HEK293T (cell line): ENCODE results near the gene STX5.

ENCODE experiments used
- CTCF ChIA-PET: fragments of 350-600 bp; formaldehyde crosslinking; extraction: SDS; loops from one replicate; lab custom pipeline; 2021; ENCODE audit warnings: antibody characterized with exemption, inconsistent platforms; lab: Yijun Ruan, JAX
- POLR2A ChIA-PET: fragments of 350-600 bp; formaldehyde crosslinking; extraction: SDS; loops from one replicate; lab custom pipeline; 2020; ENCODE audit warnings: antibody characterized with exemption, inconsistent platforms; lab: Yijun Ruan, JAX
- DNase-seq: peaks from one replicate; pipeline ENCODE4 v3.0.0; 2012; ENCODE audit warnings: mixed read lengths; ENCODE audit errors: extremely low spot score
- ARNT ChIP-seq: fragments of 450-650 bp; IDR thresholded peaks from 2 replicates; pipeline ENCODE4 v1.6.1; 2017; ENCODE audit warnings: mild to moderate bottlenecking
- BHLHE40 ChIP-seq: fragments of 450-650 bp; IDR thresholded peaks from 2 replicates; pipeline ENCODE4 v1.6.1; 2016; ENCODE audit warnings: mild to moderate bottlenecking, moderate library complexity, borderline replicate concordance
- CTBP1 ChIP-seq: fragments of 450-650 bp; IDR thresholded peaks from 2 replicates; pipeline ENCODE4 v1.6.1; 2016; ENCODE audit warnings: borderline replicate concordance
- ELF4 ChIP-seq: fragments of 450-650 bp; IDR thresholded peaks from 2 replicates; pipeline ENCODE4 v1.6.1; 2017; ENCODE audit warnings: antibody characterized with exemption
- FOXA1 ChIP-seq: fragments of 450-650 bp; IDR thresholded peaks from 2 replicates; pipeline ENCODE4 v1.6.1; 2016; ENCODE audit warnings: mild to moderate bottlenecking
- FOXK2 ChIP-seq: fragments of 450-650 bp; IDR thresholded peaks from 2 replicates; pipeline ENCODE4 v1.6.1; 2016; ENCODE audit warnings: mild to moderate bottlenecking
- FOXM1 ChIP-seq: fragments of 450-650 bp; IDR thresholded peaks from 2 replicates; pipeline ENCODE4 v1.6.1; 2017; ENCODE audit warnings: mild to moderate bottlenecking, borderline replicate concordance
- HDGF ChIP-seq: fragments of 450-650 bp; IDR thresholded peaks from 2 replicates; pipeline ENCODE4 v1.6.1; 2017; ENCODE audit warnings: antibody characterized with exemption, borderline replicate concordance
- L3MBTL2 ChIP-seq: fragments of 450-650 bp; conservative IDR thresholded peaks from 2 replicates; pipeline ENCODE4 v1.6.1; 2016; ENCODE audit warnings: mild to moderate bottlenecking
- LEF1 ChIP-seq: fragments of 450-650 bp; IDR thresholded peaks from 2 replicates; pipeline ENCODE4 v1.6.1; 2017; ENCODE audit warnings: mild to moderate bottlenecking, borderline replicate concordance
- NFRKB ChIP-seq: fragments of 450-650 bp; IDR thresholded peaks from 2 replicates; pipeline ENCODE4 v1.6.1; 2016; ENCODE audit warnings: mild to moderate bottlenecking, moderate library complexity
- SP1 ChIP-seq: fragments of 450-650 bp; IDR thresholded peaks from 2 replicates; pipeline ENCODE4 v1.6.1; 2017
- SUZ12 ChIP-seq: fragments of 450-650 bp; IDR thresholded peaks from 2 replicates; pipeline ENCODE4 v1.6.1; 2016; ENCODE audit warnings: mild to moderate bottlenecking
- TARDBP ChIP-seq: fragments of 450-650 bp; IDR thresholded peaks from 2 replicates; pipeline ENCODE4 v1.6.1; 2016
- ZNF384 ChIP-seq: fragments of 450-650 bp; IDR thresholded peaks from 2 replicates; pipeline ENCODE4 v1.6.1; 2016
- TF ChIP-seq, protein P1 (sequence below): fragments of 450-650 bp; IDR thresholded peaks from 2 replicates; pipeline ENCODE4 v1.6.1; 2016

The STX5 gene, protein sequence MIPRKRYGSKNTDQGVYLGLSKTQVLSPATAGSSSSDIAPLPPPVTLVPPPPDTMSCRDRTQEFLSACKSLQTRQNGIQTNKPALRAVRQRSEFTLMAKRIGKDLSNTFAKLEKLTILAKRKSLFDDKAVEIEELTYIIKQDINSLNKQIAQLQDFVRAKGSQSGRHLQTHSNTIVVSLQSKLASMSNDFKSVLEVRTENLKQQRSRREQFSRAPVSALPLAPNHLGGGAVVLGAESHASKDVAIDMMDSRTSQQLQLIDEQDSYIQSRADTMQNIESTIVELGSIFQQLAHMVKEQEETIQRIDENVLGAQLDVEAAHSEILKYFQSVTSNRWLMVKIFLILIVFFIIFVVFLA

DNA sequence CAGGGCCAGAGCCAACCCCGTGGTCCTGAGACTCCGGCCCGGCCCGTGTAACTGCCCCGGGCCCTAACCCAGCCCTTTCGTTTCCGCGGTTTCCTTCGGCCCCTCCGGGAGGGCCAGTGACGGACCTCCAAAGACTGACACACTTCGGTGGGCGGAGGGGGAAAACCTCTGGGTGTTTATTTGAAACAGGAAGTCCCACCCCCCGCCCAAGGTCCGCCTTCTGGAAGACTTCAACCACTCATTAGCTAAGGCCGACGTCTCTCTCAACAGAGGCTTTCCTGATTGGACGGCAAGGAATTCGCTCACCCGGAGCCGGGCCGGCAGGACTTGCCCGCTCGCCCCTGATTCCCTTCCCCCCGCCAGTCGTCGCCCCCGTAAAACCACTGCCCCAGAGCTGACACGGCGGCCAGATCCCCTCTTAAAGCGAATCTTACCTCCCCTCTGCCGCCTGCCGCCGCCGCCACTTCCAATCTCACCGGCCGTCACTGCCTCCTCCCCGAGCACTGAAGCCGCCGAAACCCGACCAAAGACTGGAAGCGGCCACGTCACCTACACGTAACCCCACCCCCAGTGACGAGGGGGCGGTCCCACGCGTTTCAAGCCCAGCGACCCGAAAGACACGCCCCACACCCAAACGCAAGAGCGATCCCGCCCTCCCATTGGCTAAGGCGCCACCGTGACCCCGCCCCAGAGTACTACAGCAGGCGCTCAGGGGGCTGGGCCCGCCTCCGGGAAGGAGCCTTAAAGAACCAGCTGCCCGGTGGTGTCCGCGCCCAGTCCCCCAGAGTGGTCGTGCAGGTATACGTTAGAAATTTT lies at the start of gene STX5:
Gene STX5 (minus strand): TSS at position 532 of the 816 bp plus-strand sequence. CDS start 808 bp downstream, outside the sequence.
- ChIA-PET CTCF (interaction anchor here (0.6 to 1.7 kb wide), 4 partner anchors 29 to 151 kb away, joined by 3 to 7 read pairs (median 4); no protein-coding TSS in a partner anchor), POLR2A (interaction anchor here (0.5 to 2.4 kb wide), 22 partner anchors 9 to 160 kb away, joined by 3 to 61 read pairs (median 4); partner anchors contain the start of genes HNRNPUL2, LBHD1, NXF1 and POLR2G)

DNA sequence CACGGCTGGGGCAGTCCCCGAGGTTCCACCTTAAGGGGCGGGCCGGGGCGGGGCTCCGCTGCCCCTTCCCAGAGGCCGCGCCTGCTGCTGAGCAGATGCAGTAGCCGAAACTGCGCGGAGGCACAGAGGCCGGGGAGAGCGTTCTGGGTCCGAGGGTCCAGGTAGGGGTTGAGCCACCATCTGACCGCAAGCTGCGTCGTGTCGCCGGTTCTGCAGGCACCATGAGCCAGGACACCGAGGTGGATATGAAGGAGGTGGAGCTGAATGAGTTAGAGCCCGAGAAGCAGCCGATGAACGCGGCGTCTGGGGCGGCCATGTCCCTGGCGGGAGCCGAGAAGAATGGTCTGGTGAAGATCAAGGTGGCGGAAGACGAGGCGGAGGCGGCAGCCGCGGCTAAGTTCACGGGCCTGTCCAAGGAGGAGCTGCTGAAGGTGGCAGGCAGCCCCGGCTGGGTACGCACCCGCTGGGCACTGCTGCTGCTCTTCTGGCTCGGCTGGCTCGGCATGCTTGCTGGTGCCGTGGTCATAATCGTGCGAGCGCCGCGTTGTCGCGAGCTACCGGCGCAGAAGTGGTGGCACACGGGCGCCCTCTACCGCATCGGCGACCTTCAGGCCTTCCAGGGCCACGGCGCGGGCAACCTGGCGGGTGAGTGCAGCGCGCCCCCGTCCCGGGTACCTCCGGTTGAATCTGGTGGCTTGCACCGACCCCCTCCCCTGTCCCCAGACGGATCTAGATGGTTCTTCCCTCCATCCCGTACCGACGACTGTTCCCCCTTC lies 49.1 kb upstream of the STX5 start, which contains the start of gene SLC3A2:
Gene SLC3A2 (plus strand): TSS at position 94 of the 776 bp plus-strand sequence. CDS start 128 bp downstream, at position 222.
- POLR2A ChIA-PET: interaction anchor here (0.6 to 8.1 kb wide), 31 partner anchors 9 to 307 kb away, joined by 3 to 110 read pairs (median 4); partner anchors contain the start of genes EEF1G, HNRNPUL2, MTA2 and NXF1
- CTCF ChIA-PET: interaction anchor here (0.6 to 1.3 kb wide), 6 partner anchors 17 to 127 kb away, joined by 3 to 6 read pairs (median 4); partner anchors contain the start of gene ZBTB3
- TF ChIP-seq ELF4 (peak; percentile 57; the same call in 1 of the 2 replicates), HDGF (no peak), L3MBTL2 (peak; percentile 64)
- peak; percentile 82 for DNase-seq

More for the DNA sequence above, at the start of gene STX5:
- TF ChIP-seq NFRKB (no peak), FOXK2 (peak; percentile 60; the same call in 1 of the 2 replicates), ELF4 (peak; percentile 73), FOXM1 (no peak; the same call in 1 of the 2 replicates)
- TF ChIP-seq, protein P1, sequence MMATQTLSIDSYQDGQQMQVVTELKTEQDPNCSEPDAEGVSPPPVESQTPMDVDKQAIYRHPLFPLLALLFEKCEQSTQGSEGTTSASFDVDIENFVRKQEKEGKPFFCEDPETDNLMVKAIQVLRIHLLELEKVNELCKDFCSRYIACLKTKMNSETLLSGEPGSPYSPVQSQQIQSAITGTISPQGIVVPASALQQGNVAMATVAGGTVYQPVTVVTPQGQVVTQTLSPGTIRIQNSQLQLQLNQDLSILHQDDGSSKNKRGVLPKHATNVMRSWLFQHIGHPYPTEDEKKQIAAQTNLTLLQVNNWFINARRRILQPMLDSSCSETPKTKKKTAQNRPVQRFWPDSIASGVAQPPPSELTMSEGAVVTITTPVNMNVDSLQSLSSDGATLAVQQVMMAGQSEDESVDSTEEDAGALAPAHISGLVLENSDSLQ: peak; percentile 99
- peak; percentile 95 for DNase-seq

DNA sequence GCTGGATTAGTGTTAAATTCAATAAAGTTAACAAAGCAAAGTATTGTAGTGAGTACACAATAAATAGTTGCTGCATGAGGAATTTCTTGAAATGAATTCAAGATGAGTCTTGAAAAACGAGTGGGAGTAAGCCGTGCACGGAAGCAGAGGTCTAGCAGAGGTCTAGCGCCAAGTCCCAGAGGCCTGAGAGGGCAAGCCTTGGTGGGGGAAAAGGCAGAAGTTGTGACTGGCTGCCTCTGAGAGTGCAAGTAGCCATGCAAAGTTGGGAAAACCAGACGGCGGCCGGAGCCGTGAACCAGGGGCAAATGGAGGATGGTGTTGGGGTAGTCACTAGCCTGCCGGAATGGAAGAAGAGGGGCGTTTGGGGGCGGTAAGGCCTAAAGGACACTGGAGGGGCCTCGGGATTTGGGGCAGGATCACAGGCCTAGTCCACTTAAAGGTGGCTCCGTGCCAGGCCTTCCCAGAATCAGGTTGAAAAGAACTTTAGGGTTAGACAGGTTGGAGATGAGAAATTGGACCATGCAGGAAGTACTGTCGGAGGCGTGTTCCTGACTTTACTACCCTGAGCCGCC lies 48.5 kb upstream of the STX5 start:
- CTCF ChIA-PET: interaction anchor here (0.7 to 1.1 kb wide), 2 partner anchors 94 kb away, joined by 3 to 5 read pairs; no protein-coding TSS in a partner anchor
- DNase-seq: no peak
- no peak for TF ChIP-seq FOXK2
- no peak for TF ChIP-seq SP1
- no peak for TF ChIP-seq FOXM1
- TF ChIP-seq BHLHE40: no peak
- no peak for TF ChIP-seq ZNF384
- no peak for TF ChIP-seq TARDBP
- TF ChIP-seq, protein P1: no peak
- TF ChIP-seq NFRKB: no peak
- no peak for TF ChIP-seq L3MBTL2
- TF ChIP-seq HDGF: no peak
- TF ChIP-seq LEF1: no peak
- no peak for TF ChIP-seq CTBP1
- no peak for TF ChIP-seq ELF4
- TF ChIP-seq SUZ12: no peak
- no peak for TF ChIP-seq FOXA1
- no peak for TF ChIP-seq ARNT
- POLR2A ChIA-PET: interaction anchor here (0.8 to 8.1 kb wide), 16 partner anchors 10 to 306 kb away, joined by 3 to 110 read pairs (median 6); partner anchors contain the start of genes EEF1G, LBHD1, TMEM179B and UQCC3

DNA sequence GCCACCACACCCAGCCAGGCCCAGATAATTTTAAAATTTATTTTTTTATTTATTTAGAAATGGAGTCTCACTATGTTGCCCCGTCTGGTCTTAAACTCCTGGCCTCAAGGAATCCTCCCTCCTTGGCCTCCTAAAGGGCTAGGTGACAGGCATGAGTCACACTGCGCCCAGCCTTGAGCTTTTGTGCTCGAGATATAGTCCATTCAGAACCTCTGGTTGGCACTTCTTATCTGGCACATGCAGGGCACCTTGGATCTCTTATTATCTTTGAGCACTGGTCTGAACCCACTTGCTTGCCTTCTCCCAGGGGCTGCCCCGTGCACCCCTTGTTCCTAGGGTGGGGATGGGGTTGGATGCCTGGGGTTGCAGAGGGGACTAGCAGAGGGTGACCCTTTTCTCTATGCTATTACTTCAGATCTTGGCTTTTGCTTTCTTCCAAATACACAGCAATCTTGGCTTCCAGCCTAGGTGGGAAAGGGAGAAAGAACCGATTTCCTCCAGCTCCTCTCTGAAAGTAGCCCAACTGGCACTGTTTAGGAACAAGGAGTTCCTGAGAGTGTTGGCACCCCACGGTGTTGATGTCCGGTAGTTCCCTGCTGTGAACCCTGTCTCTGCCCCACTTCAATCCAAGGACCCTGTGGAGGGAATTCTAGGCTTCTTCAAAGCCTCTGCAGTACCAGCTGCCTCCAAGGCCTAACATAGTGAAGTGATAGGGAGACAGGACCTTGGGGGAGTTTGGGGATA lies 47.6 kb upstream of the STX5 start:
- DNase-seq: no peak

More for the DNA sequence above, 47.6 kb upstream of the STX5 start:
- no peak for TF ChIP-seq FOXM1
- TF ChIP-seq SUZ12: no peak
- TF ChIP-seq ARNT: no peak
- no peak for TF ChIP-seq FOXK2
- TF ChIP-seq, protein P1: no peak
- no peak for TF ChIP-seq CTBP1
- no peak for TF ChIP-seq SP1
- no peak for TF ChIP-seq TARDBP
- no peak for TF ChIP-seq ZNF384
- no peak for TF ChIP-seq FOXA1
- TF ChIP-seq HDGF: no peak
- ChIA-PET CTCF (interaction anchor here (0.7 kb wide), 1 partner anchor 93 kb away, joined by 3 read pairs; no protein-coding TSS in a partner anchor), POLR2A (interaction anchor here (1.0 to 8.1 kb wide), 9 partner anchors 11 to 207 kb away, joined by 3 to 110 read pairs (median 4); partner anchors contain the start of genes LBHD1, TMEM179B, UQCC3 and WDR74)
